Hematopoietic multipotent progenitor cell treated with erythropoietin and hydrocortisone succinate and interleukin-3 and kit ligand, for 15 days (in vitro differentiated cells): ENCODE results near the gene PPP6C.
"Not testable (repeated sequence)": the region's sequence is repeated elsewhere in the genome, so short reads cannot be mapped to it uniquely, and the experiment has no call there.

Source experiments
- DNase-seq: peaks from one replicate; pipeline ENCODE4 v3.0.0-alpha.2; 2015; ENCODE audit warnings: low spot score

Gene PPP6C

GRCh38 chr9:125189361-125190289 is at the start of gene PPP6C:
Gene PPP6C (minus strand): TSS chr9:125189803. CDS start chr9:125189718, 85 bp downstream.
- DNase-seq: peak; percentile 96

DNA sequence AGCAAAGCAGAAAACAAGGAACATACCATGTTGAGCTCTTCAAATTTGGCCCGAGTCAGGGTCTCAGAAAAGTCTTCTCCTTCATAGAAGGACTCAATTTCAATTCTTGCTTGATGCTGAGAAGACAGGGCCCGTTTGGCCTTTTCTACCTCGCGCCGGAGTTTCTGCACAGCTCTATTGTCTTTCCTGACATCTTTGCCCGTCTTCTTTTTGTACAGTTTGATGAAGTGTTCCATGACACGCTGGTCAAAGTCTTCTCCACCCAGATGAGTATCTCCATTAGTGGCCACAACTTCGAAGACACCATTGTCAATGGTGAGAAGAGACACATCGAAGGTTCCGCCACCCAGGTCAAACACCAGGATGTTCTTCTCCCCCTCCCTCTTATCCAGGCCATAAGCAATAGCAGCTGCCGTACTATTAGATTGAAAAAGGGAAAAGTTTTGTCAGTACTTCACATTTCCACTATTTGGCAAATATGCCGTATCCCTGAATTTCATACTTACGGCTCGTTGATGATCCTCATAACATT is 49.4 kb upstream of the PPP6C start:
- no peak for DNase-seq

- no peak for DNase-seq
These were observed 48.7 kb upstream of the PPP6C start for GRCh38 chr9:125238127-125238914.

DNA sequence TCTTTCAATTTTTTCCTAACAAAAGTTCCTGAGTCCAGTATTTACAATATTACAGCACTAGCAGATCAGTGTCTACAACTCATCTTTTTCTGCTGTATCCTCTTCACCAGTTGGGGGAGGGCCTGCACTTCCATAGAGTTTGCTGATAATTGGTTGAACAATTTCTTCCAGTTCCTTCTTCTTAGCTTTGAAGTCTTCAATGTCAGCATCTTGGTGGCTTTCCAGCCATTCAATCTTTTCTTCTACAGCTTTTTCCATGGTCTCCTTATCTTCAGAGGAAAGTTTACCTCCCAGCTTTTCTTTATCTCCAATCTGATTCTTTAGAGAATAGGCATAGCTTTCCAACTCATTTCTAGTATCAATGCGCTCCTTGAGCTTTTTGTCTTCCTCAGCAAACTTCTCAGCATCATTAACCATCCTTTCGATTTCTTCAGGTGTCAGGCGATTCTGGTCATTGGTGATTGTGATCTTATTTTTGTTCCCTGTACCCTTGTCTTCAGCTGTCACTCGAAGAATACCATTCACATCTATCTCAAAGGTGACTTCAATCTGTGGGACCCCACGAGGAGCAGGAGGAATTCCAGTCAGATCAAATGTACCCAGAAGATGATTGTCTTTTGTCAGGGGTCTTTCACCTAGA is 47.0 kb upstream of the PPP6C start:
- DNase-seq: not testable (repeated sequence)

GRCh38 chr9:125235804-125236519 is 46.4 kb upstream of the PPP6C start:
- DNase-seq: no peak

DNA sequence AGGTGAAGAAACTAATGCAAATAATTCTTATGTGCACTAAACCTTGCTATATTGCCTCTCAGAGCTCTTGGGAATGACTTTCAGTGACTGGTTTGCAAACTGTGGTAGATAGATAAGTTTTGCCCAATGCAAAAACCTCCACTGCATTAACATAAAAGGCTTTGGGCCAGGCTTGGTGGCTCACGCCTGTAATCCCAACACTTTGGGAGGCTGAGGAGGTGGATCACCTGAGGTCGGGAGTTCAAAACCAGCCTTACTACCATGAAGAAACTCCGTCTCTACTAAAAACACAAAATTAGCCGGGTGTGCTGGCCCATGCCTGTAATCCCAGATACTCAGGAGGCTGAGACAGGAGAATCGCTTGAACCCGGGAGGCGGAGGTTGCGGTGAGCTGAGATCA is 44.5 kb upstream of the PPP6C start:
- DNase-seq: not testable (repeated sequence)

- DNase-seq: no peak
These were observed 44.1 kb upstream of the PPP6C start for GRCh38 chr9:125233678-125234077.

GRCh38 chr9:125227761-125228160 is 38.2 kb upstream of the PPP6C start:
- no peak for DNase-seq

DNA sequence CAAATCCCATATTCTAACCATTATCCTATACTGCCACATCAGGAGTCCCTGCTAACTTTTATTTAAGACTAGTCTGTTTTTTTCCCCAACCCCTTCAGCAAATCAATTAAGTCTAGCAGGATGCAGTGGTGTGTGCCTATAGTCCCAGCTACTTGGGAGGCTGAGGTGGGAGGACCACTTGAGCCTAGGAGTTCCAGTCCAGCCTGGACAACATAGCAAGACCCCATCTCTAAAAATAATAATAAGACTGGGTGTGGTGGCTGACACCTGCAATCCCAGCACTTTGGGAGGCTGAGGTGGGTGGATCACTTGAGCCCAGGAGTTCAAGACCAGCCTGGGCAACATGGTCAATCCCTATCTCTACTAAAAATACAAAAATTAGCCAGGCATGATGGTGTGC is 35.3 kb upstream of the PPP6C start:
- not testable (repeated sequence) for DNase-seq

DNA sequence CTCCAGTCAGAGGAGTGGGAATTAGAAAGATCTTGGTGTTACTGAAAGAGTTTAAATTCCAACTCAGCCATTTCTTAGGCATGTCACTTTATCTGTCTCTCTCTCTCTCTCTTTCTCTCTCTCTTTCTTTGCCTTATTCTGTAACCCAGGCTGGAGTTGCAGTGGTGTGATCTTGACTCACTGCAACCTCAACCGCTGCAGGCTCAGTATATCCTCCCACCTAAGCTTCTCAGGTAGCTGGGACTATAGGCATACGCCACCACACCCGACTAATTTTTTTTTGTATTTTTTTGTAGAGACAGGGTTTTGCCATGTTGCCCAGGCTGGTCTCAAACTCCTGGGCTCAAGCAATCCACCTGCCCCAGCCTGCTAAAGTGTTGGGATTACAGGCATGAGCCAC is 29.0 kb upstream of the PPP6C start:
- no peak for DNase-seq

GRCh38 chr9:125214186-125214585 is 24.6 kb upstream of the PPP6C start:
- DNase-seq: no peak

DNA sequence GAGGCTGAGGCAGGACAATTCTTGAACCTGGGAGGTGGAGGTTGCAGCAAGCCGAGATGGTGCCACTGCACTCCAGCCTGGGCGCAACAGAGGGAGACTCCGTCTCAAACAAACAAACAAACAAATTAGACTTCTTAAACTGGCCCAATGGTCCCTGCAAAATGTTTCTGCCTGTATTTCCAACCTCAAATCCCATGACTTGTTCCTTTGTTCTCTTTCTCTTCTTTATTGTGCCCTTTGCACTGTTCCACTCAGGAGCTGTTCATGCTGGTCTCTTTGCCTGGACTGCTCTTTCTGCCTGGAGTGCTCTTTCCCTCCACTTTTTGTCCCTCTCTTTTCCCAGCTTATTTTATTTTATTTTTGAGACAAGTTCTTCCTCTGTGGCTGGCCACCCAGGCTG is 14.9 kb upstream of the PPP6C start:
- no peak for DNase-seq

DNA sequence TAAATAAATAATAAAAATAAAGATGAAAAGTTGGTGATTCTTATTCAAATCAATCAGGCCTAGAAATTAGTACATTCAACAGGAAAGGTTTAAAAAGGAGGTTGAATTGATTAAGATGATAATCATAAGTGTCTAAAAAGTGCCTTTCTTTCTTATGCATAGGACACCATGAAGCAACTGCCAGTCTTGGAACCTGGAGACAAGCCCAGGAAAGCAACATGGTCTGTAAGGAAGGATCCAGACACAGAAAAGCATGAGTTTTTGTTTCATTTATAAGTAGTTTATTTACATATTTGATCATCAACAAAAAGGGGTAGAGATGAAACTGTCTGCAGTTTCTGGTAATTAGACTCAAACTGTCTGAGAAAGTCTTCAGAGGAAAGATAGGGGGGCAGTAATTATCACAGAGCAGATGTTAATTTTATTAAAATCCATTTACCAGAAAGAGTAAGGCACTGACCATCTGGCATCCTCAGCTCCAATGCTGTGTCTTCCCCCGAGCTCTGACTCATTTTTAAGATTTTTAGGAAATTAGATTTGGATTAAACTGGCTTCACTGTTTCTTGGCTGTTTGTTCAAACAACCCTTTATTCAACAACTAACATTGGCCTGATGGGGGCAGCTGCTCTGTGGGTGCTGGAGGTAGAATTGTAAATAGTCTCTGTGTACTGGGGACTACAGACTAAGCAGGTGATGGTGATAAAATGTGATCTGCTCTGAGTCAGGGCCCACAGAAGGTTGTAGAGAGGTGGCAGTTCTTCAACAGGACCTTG is 13.4 kb upstream of the PPP6C start:
- DNase-seq: no peak

DNA sequence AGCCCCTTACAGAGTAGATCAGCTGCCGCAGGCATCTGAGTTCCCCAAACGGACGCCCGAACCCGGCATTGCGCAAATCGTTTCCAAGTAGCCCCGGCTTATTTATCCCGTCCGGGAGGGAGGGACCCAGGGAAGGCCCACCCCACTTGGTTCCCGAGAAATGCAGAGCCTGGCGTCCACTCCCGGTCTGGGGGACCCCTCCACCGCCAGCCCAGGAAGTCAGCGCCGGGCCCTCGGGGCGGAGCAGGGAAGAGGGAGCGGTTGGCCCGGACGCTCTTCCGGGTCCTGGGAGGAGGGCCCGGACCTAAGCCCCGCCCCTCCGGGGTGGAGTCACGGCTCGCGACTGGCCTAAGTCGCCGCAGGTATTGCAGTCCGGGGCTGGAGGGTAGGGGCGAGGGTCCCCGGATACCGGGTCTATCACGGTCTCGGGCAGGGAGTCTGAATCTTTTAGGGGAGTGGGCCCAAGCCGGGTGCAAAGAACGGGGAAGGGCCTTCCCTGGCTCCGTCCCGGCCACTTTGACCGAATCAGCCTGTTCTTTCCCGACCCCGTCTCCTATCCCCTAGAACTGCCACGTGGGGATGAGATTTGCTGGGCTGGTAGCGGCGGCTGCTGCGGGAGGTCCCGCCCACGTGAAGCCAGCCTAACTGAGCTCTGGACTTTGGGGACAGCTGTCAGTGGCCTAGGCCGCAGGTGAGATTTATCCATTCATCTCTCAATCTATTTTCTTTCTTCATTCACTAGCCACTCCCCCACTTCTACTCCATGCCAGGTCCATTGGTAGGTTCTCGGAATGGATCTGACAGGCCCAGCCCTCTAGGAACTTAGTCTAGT is 10.8 kb upstream of the PPP6C start, which contains the start of gene RABEPK:
TSS of gene RABEPK (plus strand) at position 327 of the 832 bp plus-strand sequence. CDS start 2,472 bp downstream, outside the sequence.
- peak; percentile 92 for DNase-seq

GRCh38 chr9:125195591-125195990 is 6.0 kb upstream of the PPP6C start:
- not testable (repeated sequence) for DNase-seq

DNA sequence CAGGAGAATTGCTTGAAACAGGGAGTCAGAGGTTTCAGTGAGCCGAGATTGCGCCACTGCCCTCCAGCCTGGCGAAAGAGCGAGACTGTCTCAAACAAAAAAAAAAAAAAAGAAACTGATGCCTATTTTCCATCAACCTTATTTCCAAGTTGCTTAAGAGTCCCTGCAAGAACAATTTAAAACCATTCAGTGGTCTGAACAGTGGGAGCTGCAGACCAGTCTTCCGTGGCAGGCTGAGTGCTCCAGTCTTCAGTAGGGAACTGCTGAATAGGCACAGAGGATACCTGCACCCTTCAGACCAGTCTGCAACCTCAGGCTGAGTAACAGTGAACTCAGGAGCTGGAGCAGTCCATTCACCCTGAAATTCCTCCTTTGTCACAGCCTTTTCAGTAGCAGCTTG is 4.9 kb upstream of the PPP6C start:
- DNase-seq: not testable (repeated sequence)

GRCh38 chr9:125190361-125190801 is 778 bp upstream of the PPP6C start:
- no peak for DNase-seq

- DNase-seq: no peak
These were observed 617 bp downstream of the PPP6C start for GRCh38 chr9:125189011-125189360.

GRCh38 chr9:125183561-125183960 is 6.0 kb downstream of the PPP6C start:
- DNase-seq: no peak

GRCh38 chr9:125183054-125183453 is 6.5 kb downstream of the PPP6C start:
- DNase-seq: no peak
